HepG2 (cell line): ENCODE results near the gene XPC. TPM values are rescaled to one million over a fixed set of nuclear protein-coding genes. Genes with fewer than 3 reads are reported as not detected.
A peak's percentile ranks its signal among the peaks of the same experiment; 100 is the strongest.

ENCODE experiments used
- DR1 ChIP-seq: sonication (generic); formaldehyde crosslinking; IDR thresholded peaks from 2 replicates; pipeline ENCODE4 v1.8.0; 2021; ENCODE audit warnings: mild to moderate bottlenecking, missing genetic modification reagents, inconsistent platforms
- FLYWCH1 ChIP-seq: sonication (generic); formaldehyde crosslinking; IDR thresholded peaks from 2 replicates; pipeline ENCODE4 v1.8.1; 2023; ENCODE audit warnings: mild to moderate bottlenecking, missing genetic modification reagents
- GABPA ChIP-seq, 2 experiments: IDR thresholded peaks; 2 replicates each; pipeline ENCODE4 v1.6.1; 2011 to 2016; ENCODE audit warnings: low read depth in 2 of 2, low read length in 1 of 2, missing biosample characterization in 1 of 2, missing genetic modification characterization in 1 of 2
- GATAD2A ChIP-seq: IDR thresholded peaks from 2 replicates; pipeline ENCODE4 v1.6.1; 2016
- HCFC1 ChIP-seq: fragments of 150-350 bp; IDR thresholded peaks from 2 replicates; pipeline ENCODE4 v1.6.1; 2014; ENCODE audit warnings: low read depth, low read length
- KDM2A ChIP-seq: sonication (generic); formaldehyde crosslinking; IDR thresholded peaks from 2 replicates; pipeline ENCODE4 v1.4.0; 2020; ENCODE audit warnings: low read depth, missing genetic modification reagents, borderline replicate concordance
- MAF1 ChIP-seq: sonication (generic); formaldehyde crosslinking; IDR thresholded peaks from 2 replicates; pipeline ENCODE4 v1.5.0; 2020; ENCODE audit warnings: missing genetic modification reagents, borderline replicate concordance
- PAWR ChIP-seq: sonication (generic); formaldehyde crosslinking; IDR thresholded peaks from 2 replicates; pipeline ENCODE4 v1.4.0; 2020; ENCODE audit warnings: missing genetic modification reagents, mild to moderate bottlenecking, borderline replicate concordance
- PHF20 ChIP-seq: sonication (generic); formaldehyde crosslinking; IDR thresholded peaks from 2 replicates; pipeline ENCODE4 v1.5.0; 2020; ENCODE audit warnings: mild to moderate bottlenecking, missing genetic modification reagents
- POLR2G ChIP-seq: fragments of 200-400 bp; formaldehyde crosslinking; IDR thresholded peaks from 2 replicates; pipeline ENCODE4 v1.6.1; 2018; ENCODE audit warnings: mild to moderate bottlenecking, low read depth, low read length, moderate library complexity
- PREB ChIP-seq: sonication (generic); formaldehyde crosslinking; IDR thresholded peaks from 2 replicates; pipeline ENCODE4 v1.4.0; 2020; ENCODE audit warnings: missing genetic modification reagents
- UBTF ChIP-seq: sonication (generic); formaldehyde crosslinking; IDR thresholded peaks from 2 replicates; pipeline ENCODE4 v1.4.0; 2020; ENCODE audit warnings: mild to moderate bottlenecking, missing genetic modification reagents
- ZNF296 ChIP-seq: sonication (generic); formaldehyde crosslinking; conservative IDR thresholded peaks from 2 replicates; pipeline ENCODE4 v1.5.0; 2020; ENCODE audit warnings: mild to moderate bottlenecking, missing genetic modification reagents
- ZNF484 ChIP-seq: sonication (generic); formaldehyde crosslinking; IDR thresholded peaks from 2 replicates; pipeline ENCODE4 v1.5.1; 2020; ENCODE audit warnings: mild to moderate bottlenecking, low read depth, missing genetic modification reagents, borderline replicate concordance
- polyA plus RNA-seq, 8 experiments: library from polyadenylated mRNA; depleted of rRNA in 3 of 8; stranded (reverse) in 7 of 8; unstranded in 1 of 8; fragments of >200 nt; fragmentation: Illumina TruSeq in 4 of 8; extraction: Trizol in 4 of 8; gene quantifications; 2 replicates each; pipeline versions ENCODE4 v1.2.1 to v1.2.3, GENCODE V29; 2011 to 2016; ENCODE audit warnings: low read depth in 4 of 8, missing spikeins in 1 of 8, mixed read lengths in 1 of 8; ENCODE audit not compliant: insufficient read depth in 1 of 8
- total RNA-seq, 5 experiments: library from RNA; depleted of rRNA; stranded (reverse); fragments of >200 nt; fragmentation: Illumina TruSeq; extraction: Trizol; gene quantifications; 2 replicates each; pipeline ENCODE4 v1.2.3, GENCODE V29; 2016; ENCODE audit warnings: low read depth in 1 of 5
- TF ChIP-seq, protein P1 (sequence below): sonication (generic); formaldehyde crosslinking; IDR thresholded peaks from 2 replicates; pipeline ENCODE4 v1.5.0; 2020; ENCODE audit warnings: mild to moderate bottlenecking, low read depth, missing genetic modification reagents, borderline replicate concordance
- TF ChIP-seq, protein P2 (sequence below): sonication (generic); formaldehyde crosslinking; IDR thresholded peaks from 2 replicates; pipeline ENCODE4 v1.8.0; 2022; ENCODE audit warnings: mild to moderate bottlenecking, missing genetic modification reagents, moderate library complexity
- TF ChIP-seq, protein P3 (sequence below): sonication (generic); formaldehyde crosslinking; IDR thresholded peaks from 2 replicates; pipeline ENCODE4 v1.4.0; 2020; ENCODE audit warnings: missing genetic modification reagents
- TF ChIP-seq, protein P4 (sequence below): sonication (generic); formaldehyde crosslinking; conservative IDR thresholded peaks from 2 replicates; pipeline ENCODE4 v1.8.1; 2023; ENCODE audit warnings: missing genetic modification reagents

XPC gene
- total and polyA plus RNA-seq, 2 of the 13 experiments (the other 11 are each of a cell fraction or from before 2014, with no cell fraction given): 9.4 to 24.1 TPM

GRCh38 chr3:14124223-14124614 lies 54.2 kb downstream of the XPC start (continued):
- TF ChIP-seq UBTF (CRISPR knock-in tag): 0 out of 2 replicates have a peak, but pooled peaks have one; percentile 8
- TF ChIP-seq, protein P1, sequence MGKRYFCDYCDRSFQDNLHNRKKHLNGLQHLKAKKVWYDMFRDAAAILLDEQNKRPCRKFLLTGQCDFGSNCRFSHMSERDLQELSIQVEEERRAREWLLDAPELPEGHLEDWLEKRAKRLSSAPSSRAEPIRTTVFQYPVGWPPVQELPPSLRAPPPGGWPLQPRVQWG: 0 out of 2 replicates have a peak, but pooled peaks have one; percentile 65
- TF ChIP-seq ZNF296 (CRISPR knock-in tag): peak; percentile 87
- peak; percentile 20; the same call in 1 of the 2 replicates for TF ChIP-seq HCFC1
- TF ChIP-seq, protein P2, sequence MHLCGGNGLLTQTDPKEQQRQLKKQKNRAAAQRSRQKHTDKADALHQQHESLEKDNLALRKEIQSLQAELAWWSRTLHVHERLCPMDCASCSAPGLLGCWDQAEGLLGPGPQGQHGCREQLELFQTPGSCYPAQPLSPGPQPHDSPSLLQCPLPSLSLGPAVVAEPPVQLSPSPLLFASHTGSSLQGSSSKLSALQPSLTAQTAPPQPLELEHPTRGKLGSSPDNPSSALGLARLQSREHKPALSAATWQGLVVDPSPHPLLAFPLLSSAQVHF (CRISPR knock-in tag): no peak
- TF ChIP-seq PREB (CRISPR knock-in tag): no peak
- no peak; the same call in 1 of the 2 replicates for TF ChIP-seq POLR2G
- TF ChIP-seq MAF1: no peak
- no peak for TF ChIP-seq DR1 (CRISPR knock-in tag)
- TF ChIP-seq, protein P3, sequence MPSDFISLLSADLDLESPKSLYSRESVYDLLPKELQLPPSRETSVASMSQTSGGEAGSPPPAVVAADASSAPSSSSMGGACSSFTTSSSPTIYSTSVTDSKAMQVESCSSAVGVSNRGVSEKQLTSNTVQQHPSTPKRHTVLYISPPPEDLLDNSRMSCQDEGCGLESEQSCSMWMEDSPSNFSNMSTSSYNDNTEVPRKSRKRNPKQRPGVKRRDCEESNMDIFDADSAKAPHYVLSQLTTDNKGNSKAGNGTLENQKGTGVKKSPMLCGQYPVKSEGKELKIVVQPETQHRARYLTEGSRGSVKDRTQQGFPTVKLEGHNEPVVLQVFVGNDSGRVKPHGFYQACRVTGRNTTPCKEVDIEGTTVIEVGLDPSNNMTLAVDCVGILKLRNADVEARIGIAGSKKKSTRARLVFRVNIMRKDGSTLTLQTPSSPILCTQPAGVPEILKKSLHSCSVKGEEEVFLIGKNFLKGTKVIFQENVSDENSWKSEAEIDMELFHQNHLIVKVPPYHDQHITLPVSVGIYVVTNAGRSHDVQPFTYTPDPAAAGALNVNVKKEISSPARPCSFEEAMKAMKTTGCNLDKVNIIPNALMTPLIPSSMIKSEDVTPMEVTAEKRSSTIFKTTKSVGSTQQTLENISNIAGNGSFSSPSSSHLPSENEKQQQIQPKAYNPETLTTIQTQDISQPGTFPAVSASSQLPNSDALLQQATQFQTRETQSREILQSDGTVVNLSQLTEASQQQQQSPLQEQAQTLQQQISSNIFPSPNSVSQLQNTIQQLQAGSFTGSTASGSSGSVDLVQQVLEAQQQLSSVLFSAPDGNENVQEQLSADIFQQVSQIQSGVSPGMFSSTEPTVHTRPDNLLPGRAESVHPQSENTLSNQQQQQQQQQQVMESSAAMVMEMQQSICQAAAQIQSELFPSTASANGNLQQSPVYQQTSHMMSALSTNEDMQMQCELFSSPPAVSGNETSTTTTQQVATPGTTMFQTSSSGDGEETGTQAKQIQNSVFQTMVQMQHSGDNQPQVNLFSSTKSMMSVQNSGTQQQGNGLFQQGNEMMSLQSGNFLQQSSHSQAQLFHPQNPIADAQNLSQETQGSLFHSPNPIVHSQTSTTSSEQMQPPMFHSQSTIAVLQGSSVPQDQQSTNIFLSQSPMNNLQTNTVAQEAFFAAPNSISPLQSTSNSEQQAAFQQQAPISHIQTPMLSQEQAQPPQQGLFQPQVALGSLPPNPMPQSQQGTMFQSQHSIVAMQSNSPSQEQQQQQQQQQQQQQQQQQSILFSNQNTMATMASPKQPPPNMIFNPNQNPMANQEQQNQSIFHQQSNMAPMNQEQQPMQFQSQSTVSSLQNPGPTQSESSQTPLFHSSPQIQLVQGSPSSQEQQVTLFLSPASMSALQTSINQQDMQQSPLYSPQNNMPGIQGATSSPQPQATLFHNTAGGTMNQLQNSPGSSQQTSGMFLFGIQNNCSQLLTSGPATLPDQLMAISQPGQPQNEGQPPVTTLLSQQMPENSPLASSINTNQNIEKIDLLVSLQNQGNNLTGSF (CRISPR knock-in tag): no peak
- TF ChIP-seq PHF20 (CRISPR knock-in tag): peak; percentile 75; the same call in 1 of the 2 replicates
- peak; percentile 38; the same call in 1 of the 2 replicates for TF ChIP-seq KDM2A (CRISPR knock-in tag)
- TF ChIP-seq PAWR (CRISPR knock-in tag): no peak
- TF ChIP-seq, protein P4, sequence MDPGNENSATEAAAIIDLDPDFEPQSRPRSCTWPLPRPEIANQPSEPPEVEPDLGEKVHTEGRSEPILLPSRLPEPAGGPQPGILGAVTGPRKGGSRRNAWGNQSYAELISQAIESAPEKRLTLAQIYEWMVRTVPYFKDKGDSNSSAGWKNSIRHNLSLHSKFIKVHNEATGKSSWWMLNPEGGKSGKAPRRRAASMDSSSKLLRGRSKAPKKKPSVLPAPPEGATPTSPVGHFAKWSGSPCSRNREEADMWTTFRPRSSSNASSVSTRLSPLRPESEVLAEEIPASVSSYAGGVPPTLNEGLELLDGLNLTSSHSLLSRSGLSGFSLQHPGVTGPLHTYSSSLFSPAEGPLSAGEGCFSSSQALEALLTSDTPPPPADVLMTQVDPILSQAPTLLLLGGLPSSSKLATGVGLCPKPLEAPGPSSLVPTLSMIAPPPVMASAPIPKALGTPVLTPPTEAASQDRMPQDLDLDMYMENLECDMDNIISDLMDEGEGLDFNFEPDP (CRISPR knock-in tag): 0 out of 2 replicates have a peak, but pooled peaks have one; percentile 68
- TF ChIP-seq GATAD2A (CRISPR knock-in tag): 0 out of 2 replicates have a peak, but pooled peaks have one; percentile 14
- no peak for TF ChIP-seq ZNF484 (CRISPR knock-in tag)
- no peak for TF ChIP-seq FLYWCH1 (CRISPR knock-in tag)
- peak; percentile 79 for TF ChIP-seq GABPA (IDR thresholded peaks at IDR 0.05; ENCODE audit: low read depth, low read length)
- TF ChIP-seq GABPA (CRISPR knock-in tag; IDR thresholded peaks at IDR 0.05; ENCODE audit: low read depth): peak; percentile 87
